Hematopoietic multipotent progenitor cell treated with erythropoietin and hydrocortisone succinate and interleukin-3 and kit ligand, for 15 days (in vitro differentiated cells): Measurements from ENCODE around the gene KDM5B.
A peak's percentile ranks its signal among the peaks of the same experiment; 100 is the strongest.

ENCODE experiments used
- DNase-seq: peaks from one replicate; pipeline ENCODE4 v3.0.0-alpha.2; 2015; ENCODE audit warnings: low spot score

KDM5B gene

DNA sequence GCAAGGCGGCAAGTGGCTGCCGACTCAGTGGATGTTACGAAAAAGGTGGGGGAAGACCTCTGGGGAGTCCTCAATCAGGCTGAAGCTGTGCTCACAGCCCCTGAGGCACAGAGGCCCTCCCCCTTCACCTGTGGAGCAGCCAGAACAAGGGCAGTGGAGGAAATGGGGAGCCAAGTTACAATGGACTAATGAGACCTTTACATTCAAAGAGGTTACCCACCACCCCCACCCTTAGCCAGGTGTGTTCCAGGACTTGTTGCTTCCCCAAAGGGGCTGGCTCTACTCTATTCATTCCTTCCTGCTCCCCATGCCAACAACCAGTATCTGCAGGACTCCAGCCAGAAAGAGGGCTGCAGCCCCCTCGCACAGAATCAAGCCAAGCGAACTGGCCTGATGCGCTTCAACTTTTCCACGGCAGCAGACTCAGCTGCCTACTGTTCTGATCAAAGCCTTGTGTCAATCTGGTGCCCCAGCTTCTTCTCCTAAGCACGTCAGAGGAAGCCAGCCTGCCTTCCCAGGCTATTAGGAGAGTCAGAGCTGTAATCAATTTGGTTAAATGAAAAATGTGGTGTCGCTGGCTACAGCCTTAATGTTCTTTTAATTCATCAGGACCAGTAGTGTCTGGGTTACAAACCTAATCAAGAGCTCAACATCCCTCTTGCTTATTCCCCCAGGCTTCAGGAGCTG is 96.1 kb downstream of the KDM5B start:
- no peak for DNase-seq

DNA sequence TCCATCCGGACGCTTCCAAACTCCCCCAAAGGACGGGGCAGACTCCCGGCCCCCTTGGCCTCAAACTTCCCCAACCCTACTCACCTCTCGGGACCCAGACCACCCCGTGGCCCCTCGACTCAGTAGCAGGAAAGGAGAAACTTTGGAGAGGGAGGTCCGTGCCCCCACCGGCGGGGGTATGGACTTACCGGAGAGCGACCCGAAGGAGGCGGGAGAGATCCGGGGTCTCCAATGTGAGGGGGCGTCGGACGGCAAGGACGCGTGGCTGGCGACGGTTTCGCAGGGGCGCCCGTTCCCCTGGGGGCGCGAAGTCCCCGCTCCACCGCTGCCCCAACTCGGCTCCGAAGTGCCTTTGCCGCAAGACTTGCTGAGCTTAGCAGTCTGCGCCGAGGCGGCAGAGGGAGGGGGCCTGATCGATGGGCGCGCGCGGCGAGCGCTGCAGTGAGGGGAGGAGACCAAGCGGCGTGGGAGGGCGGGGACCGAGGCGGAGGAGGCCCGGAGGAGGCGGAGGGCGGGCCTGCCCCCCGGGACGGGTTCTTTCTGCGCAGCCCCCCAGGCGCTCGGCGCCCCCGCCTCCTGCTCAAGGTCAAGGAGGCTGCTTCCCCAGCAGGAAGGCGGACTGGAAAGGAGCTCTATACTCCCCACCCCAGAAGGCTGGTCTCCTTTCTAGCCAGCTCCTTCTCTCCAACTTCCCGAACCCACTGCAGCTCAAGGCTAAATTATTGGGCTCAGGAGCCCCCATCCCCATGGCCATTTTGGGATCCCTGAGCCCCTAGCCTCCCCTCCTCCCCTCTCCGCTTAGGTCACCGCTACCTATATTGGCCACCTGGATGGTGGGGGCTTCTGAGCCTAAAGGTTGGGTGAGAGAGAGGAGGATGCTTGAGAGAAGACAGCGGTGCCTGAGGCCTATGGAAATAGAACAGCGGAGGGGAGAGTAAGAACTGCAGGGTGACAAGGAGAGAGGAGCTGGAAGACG is 97.9 kb downstream of the KDM5B start, which contains the start of gene SYT2:
TSS of gene SYT2 (minus strand) at position 385 of the 976 bp plus-strand sequence. CDS start 104,682 bp downstream, outside the sequence.
- no peak for DNase-seq

DNA sequence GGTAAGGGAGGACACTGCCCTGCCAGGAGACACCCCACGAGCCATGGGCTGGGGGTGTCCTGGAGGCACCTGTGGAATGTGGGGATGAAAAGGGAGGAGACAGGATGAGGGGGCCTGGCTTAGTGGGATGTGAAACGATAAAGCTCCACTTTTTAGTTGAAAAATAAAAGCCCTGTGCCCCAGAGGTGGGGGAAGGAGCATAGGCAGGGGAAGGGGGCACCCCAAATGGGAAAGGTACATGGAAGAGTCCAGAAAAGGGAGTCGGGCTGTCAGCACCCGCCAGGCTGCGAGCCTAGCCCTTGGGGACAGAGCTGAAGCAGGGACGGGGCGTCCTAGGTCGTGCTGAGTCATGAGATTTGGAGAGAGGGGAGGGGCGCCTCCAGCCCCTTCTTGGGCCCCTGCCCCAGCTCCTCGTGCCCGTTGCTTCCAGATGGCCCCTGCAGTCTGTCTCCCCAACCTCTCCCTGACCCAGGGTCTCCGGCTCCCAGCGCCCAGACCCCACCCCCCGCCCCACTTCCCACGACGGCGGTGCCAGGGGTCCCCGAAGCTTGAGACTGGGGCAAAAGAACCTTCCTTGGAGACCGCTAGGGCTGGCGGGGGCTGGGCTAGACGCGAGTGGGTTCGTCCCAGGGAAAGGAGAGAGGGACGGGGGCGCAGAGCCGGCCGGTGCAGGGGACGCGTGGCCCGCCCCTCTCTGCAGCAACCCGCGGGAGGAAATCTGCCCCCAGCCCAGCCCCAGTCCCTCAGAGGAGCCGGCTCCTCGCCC is 98.8 kb downstream of the KDM5B start:
- DNase-seq = no peak

DNA sequence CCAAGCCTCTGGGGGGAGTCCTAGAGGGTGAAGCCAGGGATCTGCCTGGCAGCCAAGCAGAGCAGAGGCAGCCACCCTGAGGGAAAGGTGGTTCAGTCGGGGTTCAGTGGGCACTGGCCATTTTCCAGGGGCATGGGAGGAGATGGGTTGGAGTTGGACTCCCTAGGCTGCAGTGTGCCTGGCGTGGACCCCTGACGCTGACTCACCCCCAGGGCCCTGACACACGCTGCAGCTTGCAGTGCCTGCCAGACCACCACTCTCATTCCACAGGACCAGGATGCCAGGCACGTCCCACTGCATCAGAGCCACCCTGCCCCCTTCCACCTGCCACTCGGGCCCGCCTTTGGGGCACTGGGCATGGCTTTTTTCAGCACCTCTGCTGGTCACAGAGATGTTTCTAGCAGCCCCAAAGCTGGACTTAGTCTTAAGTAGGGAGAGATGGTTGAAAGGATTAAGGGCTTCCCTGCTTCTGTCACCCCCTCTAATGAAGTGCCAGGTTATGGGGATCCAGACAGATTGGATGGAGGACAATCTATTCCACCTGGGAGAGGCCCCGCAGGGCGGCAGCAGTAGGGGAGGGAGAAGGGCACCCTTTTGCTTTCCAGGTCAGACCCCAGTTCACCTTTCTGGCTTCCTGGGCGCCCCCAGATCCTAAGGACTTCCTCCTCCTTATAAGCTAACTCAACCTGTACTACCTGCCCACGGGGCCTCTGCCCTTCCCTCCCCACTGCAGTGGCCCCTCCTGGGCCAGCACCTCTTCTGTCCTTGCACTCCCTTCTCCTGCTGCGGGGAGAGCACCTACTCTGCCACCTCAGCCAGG is 99.6 kb downstream of the KDM5B start:
- no peak for DNase-seq

DNA sequence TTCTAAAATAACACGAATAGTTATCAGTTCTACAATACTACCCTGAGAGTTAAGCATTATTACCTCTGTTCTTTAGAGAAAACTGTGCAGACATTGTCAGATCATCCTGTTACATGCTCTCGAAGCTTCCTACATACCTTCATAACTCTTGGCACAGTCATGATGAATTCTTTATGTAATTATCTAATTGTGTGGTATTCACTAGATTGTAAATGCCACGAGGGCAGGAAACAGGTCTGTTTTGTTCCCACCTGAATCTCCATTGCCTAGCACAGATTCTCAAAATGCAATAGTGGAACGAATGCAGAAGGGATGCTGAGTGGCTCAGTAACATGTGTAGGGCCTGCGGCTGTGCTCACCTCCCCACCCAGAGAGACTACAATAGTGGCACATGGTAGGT is 101.4 kb downstream of the KDM5B start:
- no peak for DNase-seq

DNA sequence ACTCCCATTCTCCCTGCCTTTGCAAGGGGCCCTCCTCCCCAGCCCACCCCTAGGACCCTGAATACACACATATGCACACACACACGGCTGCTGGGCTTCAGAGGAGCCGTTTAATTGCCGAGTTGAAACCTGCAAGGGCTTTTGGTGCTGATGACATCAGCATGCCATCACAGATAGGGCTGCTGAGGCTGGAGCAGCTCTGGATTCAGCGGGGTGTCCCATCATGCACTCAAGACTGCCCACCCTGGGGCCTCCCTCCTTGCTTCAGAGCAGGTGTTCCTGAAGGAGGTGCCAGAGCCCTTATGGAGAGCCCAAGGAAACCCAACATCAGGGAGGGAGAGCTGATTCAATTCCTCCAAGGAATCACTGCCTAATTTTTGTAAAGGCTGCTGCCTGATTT is 103.6 kb downstream of the KDM5B start:
- DNase-seq = no peak

DNA sequence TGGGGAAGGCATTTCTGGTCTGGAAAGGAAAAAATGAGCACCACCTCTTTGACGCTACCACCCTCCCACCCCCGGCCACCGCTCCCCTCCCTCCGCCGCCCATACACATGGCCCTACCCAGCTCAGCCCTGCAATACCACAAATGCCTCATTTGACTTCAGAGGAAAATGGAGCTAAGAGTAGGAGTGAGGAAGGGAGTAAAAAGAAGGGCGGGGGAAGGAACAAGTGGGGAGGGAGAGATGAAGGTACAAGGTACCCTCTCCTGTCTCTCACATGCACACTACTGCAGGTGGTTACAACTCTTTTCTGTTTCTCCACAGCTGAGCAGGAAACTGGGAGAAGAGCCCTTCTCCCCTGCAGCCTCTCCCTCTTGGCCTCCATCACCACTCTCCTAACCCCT is 105.0 kb downstream of the KDM5B start:
- no peak for DNase-seq

DNA sequence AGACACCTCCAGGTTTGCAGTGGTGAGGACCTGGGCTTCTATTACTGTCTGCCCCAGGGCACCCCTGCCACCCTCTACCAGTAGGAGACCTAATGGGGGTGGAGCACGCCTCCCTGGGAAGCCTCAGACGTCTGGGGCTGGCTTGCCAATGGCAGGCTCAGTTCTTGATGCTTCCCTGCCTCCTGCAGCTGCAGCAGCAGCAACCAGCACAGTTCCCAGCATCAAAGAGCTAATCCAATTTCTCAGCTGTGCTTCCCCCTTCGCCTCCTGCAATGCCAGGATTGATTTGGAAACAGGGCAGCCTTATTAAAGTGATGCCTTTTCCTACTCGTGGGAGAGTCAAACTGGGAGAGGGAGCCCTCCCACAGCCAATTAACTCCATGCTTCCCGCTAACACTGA is 106.1 kb downstream of the KDM5B start:
- no peak for DNase-seq

DNA sequence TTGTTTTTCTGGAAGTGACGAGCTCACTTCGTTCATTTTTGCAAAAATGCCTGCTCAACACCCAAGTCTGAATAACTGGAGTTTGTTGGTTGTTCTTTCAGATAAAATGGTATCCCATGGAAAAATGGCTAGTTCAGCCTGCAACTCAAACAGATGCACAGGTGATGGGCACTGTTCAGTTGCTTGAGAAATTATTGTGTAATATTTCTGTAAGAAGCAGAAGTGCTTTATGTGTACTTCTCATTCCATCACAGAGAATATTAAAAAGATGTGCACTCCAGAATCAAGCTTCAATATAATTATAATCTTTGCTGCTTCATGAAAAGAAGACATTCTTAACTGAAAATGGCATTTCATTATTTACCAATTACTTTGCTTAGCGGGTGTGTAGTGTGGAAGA is 107.0 kb downstream of the KDM5B start:
- DNase-seq = no peak

DNA sequence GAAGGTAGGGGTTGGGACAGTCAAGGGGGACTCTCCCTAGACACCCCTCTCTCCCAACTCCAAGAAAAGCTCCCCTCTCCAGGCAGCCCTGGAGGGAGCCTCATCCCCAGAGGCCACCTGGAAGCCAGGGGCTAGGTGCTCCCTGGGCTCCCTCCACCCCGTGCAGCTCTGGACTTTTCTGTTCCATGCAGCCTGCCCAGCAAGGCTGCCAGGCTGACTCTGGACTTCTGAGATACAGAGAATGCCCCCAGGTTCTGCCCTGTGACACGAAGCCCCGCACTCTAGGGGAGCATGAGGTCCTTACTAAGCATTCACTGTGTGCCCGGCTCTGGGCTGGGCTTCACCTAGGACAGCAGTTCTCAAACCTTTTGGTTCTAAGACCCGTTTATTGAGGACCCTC is 108.2 kb downstream of the KDM5B start:
- DNase-seq = no peak

DNA sequence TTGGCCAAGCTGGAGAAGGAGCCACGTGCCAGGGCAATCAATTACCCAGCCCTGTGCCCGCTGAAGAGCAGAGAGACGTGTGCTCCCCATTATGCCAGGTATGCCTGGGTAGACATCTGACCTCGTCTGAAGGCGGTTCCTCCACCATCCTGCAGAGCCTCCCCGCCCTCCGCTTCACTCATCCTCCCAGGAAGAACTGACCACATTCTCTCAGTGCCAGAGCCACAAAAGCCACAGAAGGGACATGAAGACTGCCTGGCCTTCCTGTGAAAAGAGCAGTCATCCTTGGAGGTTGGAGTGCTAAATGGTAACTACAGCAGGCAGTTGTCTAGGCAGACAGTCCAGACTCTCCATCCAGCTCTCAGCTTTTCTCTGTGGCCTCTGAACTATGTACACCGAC is 109.9 kb downstream of the KDM5B start:
- no peak for DNase-seq

DNA sequence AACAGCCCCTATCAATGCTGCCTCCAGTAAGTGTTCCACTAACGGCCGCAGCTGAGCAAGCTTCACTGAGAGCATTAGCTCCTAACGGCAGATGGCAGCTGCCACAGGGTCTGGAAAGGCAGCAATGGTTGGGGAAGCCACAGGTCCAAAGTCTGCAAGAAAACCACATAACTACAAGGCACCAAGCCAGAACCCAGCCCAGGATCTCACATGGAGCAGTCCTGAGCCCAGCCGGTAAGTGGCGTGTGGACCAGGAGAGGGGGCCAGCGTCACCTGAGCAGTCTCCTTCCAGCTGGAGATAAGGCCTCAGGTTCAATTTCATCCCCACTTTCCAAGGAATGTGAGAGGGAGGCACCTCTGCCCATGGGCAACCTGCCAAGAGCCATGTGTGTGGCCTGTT is 111.2 kb downstream of the KDM5B start:
- no peak for DNase-seq

DNA sequence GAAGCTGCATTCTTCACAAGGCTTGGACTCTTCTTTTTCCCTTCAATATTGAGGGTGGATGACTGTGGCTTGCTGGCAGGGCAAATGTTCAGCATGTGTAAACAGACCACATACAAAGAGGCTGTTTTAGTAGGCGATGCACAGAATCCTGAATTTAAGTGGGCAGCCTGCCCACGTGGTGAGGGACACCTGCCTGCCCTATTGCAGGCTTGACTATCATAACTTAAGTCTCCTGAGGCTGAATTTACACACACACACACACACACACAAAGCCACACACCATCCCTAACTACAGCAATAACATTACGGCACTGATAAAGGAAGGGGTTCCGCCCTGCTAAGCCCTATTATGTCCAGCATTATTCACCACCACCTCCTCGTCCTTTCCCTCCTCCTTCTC is 113.9 kb downstream of the KDM5B start:
- no peak for DNase-seq

DNA sequence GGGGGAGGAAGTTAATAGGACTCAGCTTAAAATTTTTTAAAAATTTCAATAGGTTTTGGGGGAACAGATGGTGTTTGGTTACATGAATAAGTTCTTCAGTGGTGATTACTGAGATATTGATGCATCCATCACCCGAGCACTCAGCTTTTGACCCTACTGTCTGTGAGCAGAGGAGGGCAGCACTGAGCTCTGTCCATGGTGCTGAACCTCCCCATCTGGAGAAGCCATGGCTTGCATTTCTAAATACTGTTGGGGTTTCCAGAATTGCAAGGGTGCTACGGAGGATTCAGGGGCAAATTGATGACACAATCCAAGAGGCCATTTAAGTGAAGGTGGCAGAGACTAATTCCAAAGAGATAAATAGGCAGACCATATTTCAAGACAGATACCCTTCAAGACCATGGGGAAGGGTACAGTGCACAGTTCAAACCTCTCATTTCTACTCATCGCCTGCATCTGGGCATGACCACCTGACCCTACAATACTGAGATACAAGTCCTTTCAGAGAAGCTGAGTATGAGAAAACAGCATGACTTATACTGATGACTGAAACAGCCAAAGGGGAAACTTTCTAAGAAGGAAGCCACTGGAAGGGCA is 115.2 kb downstream of the KDM5B start:
- DNase-seq = peak; percentile 52

DNA sequence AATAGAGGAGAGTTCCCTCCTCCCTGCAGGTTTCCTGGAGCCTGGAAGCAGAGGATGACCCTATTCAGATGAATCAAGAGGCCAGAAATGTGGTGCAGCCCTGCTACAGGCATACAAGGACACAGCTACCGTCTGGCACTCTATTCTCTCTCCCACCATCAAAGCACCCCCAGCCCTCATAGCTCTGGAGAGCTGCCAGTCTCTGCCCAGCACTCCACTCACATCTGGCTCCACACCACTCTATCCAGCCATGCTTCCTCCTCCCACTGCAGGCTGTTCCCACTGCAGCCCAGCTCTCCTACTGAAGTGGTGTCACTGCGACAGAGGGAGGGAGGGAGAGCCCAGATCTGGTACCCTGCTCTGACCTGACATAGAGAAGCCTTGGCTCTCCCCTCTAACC is 116.4 kb downstream of the KDM5B start:
- no peak for DNase-seq

DNA sequence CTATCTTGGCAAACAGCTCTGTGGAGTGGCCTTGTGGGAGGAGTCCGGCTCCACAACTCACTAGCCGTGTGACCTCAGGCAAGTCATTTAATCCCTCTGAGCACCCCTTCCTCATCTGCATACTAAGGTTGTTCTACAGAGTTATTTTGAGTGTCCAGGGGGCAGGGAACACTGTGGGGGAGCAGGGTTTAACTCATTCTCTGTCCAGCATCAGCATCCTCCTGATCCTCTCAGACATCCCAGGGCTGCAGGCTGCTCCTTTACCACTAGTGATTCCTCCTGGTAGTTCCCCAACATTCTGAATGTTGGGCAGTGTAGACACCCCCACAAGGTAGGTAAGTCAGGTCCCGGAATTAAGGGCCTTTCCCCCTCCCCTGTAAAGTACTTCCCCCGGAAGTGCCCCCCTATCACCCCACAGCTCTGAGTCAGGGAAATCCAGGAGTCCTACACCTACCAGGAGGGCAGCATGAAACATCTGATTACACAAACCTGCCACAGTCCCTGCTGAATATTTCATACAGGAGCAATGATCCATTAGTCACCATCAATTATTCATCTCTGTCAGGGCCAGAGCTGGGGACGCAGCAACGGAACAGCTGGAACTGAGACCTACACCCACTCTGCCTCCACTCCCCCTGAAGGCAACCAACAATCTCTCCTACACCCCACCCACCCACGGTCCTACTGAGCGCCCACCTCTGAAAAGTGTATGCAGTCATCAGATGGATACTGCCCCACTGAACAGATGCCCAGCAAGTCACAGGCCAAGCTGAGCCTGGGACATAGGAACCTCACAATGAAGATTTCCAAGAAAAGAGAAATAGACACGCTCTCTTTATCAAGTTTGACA is 118.5 kb downstream of the KDM5B start:
- no peak for DNase-seq

DNA sequence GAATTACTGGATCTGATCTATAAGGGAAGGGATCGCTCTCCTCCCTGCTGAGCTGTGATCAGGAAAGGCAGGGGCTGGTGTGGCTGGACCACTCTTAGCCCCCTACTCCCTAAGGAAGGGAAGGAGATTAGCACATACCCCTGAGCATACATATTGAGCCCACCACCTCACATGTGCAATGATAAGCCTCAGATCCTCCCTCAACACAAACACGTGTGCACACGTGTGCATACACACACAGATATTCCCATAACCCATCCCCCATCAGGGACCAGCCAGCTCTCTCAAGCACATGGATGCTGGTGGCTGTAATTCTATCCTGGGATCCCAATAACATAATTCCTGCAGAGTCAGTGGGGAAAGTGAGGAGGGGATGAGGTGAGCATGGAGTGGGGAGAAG is 119.1 kb downstream of the KDM5B start:
- DNase-seq = no peak

DNA sequence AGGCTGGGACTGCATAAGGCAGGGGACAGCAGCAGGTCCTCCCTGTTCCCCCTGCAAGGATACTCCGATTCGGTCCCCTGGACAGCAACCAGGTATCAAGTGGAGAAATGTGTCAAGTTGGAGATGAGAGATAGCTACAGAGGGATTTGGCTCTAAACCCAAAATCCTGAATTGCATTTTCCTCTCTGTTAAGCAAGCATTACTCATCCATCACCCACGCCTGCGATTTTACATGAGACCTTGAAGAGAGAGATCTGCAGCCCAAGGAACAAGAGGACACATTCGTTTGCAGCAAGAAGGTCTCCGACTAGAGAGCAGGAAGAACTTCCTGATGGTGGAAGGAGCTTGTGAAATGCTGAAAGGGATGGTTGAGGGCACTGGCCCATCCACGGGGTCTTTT is 119.8 kb downstream of the KDM5B start:
- DNase-seq = no peak

DNA sequence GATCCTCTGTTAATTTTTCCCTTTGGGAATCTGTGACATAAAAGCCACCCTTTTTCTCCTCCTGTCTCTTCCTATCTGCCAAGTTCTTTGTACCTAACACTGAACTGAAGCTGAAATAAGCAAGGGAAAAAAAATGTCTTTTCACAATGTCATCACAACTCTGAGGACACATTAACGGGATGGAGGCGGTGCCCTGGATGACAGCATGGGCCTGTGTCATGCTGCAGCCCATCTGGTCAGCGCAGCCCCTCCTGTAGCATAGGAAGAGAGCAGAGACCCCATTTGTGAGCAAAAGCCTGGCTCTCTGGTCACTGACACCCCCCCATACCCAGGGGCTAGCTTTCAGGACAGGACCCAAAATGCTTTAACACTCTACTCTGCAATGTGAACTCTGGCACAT is 120.4 kb downstream of the KDM5B start:
- no peak for DNase-seq

DNA sequence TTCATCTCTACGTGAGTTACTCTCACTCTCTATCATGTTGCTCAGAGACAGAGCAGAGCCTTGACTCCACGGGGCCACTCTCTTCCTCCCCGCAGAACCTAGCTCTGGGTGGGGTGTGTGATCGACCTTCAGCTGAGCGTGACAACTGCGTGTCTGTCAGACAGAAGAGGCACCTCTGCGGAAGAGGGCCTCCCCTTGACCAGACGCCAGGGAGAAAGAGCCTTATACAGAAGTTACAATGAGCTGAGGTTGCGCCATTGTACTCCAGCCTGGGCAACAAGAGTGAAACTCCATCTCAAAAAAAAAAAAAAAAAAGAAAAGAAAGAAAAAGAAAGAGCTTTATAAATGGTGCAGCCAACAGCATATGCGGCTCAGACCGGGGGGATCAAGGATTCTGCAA is 120.9 kb downstream of the KDM5B start:
- DNase-seq = no peak
